GM19372 (cell line): ENCODE results near the gene NFATC2.

Experiments
- ATAC-seq: cut with Tn5 transposase; IDR thresholded peaks from one replicate; pipeline ENCODE4 v1.9.1; 2021; ENCODE audit warnings: mild to moderate bottlenecking, low read depth, moderate library complexity; ENCODE audit not compliant: unreplicated experiment

The NFATC2 gene

DNA sequence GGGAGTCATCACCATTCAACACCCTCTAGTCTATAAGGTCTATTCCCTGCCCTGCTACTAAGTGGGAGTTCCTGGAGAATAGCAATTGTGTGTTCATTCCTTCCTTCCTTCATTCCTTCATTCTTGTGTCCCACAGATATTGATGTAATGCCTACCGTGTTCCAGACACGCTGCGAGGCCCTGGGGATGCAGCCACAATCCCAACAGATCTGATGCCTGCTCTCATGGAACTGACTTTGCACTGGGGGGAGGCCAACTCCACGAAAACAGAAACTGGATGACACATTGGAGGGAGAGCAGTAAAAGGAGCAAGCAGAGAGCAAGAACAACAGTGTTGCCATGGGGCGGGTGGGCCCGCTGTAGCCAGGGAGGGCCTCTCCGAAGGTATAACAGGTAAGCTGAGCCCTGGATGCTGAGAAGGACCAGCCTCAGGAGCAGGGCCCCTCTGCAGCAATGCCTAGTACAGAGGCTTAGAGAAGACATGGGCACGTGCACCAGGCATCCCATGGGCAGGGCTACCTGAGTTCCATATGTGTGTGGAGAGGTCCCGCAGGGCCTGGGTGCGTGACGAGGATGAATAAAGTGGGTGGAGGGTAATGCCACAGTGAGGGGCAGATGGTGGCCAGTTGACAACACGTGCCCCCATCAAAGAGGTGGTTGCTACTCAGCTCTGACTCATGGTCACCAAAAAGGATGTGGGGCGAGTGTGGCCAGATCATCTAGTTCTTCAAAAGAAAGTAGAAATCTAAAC lies 173.9 kb downstream of the NFATC2 start:
- no peak for ATAC-seq

DNA sequence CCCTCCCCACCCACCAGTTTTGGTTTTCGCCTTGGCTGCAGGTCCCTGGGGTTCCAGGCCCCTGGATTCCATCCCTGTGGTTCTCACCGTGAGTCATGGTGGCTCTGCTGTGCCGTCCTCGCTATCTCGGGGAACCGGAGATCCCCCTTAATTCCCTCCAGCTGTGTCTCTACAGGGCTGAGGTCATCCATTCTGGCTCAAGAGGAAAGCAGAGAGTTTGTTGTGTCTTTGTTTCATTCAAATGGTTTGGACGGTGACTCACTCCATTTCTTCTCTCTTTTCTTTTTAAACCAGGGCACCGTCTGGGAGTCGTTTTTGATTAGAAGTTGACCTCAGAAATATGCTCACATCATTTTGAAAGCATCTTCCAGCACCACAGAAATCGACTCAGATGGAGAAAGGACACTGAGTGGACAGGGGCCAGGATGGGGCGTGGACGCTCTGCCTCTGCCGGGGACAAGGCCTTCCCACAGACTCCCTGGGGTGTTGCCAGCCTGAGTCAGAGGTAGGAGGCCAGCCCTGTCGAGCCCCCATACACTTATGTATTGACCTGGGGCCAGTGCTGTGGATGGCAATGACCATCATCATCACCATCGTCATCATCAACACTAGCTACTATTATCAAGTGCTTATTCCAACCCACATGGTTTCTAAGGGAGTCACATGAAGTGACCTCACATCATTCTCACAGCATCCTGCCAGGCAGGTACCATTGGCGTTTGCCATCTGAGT lies 176.2 kb downstream of the NFATC2 start:
- no peak for ATAC-seq

DNA sequence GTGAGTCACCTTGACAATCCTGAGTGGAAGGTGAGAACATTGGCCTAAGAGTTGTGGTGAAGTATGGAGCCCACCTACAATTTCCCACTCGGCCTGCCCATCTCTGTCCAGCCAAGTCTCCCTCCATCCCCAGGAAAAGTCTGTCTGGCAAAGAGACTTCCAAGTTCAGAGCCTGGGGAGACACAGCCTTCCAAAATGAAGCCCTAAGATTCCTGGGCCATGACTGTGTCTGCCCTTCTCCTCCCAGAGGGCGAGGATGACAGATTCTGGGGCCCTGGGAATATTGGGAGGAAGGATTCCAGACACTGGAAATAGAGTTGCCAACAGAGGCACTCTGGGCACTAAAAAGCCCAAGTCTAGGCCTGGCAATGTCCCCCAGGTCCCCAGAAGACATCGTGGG lies 176.8 kb downstream of the NFATC2 start:
- ATAC-seq = no peak

DNA sequence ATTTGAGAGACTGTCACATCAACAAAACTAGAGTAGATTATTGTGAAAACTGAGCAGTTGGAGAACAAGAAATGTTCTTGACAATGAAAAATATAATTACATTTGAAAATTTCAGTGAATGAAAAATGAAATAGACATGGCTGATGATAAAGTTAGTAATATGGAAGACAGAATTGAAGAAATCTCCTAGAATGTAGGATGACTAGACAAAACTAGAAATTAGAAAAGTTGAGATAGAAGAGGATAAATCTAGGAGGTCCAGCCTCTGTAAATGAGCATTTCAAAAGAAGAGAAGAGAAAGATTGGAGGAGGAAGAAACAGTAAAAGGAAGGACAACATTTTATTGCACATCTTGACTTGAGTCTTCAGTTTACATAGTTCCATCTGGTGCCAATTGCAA lies 178.7 kb downstream of the NFATC2 start:
- no peak for ATAC-seq

DNA sequence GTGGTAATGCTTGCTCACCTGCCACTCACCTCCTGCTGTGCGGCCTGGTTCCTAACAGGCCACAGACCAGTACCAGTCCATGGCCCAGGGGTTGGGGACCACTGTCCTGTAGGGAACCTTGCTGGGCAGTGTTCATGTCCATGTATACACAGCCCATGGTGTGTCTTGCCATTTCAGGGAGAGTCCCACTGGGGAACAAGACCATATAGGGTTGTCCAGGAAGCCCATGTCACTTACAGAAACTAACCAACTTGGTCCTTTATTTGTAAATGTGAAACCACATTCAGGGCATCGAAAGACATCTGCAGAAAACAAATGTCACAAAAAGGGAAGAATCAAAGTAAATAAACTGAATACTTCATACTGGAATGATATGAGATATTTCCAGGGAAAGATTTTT lies 179.1 kb downstream of the NFATC2 start:
- no peak for ATAC-seq

DNA sequence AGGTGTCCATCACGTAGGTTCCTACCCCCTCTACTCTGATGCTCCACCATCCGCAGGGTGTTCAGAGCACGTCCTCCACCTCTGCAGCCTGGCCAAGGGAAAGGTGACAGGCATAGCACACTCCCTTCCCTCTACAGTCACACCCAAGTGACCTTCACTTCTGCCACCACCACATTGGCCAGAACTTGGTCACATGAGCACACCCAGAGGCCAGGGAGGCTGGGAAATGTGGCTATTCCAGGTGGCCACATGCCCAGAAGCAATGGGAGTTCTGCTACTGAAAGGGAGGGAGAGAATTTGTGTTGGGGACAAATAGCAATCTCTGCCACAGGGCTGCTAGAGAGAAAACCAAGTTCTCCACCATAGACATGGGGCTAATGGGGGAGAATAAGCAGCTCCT lies 180.3 kb downstream of the NFATC2 start:
- ATAC-seq = no peak

DNA sequence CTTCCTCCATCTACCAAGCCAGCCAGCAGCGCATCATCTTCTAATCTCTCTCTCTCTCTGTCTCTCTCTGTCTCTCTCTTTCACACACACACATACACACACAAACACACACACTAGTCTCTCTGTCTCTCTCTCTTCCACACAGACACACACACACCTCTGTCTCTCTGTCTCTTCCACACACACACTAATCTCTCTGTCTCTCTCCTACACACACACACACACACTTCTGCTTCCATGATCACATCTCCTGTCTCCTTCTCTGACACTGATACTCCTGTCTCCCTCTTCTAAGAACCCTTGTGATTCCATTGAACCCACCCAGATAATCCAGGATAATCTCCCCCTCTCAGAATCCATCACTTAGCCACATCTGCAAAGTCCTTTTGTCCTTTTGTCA lies 181.3 kb downstream of the NFATC2 start:
- no peak for ATAC-seq

DNA sequence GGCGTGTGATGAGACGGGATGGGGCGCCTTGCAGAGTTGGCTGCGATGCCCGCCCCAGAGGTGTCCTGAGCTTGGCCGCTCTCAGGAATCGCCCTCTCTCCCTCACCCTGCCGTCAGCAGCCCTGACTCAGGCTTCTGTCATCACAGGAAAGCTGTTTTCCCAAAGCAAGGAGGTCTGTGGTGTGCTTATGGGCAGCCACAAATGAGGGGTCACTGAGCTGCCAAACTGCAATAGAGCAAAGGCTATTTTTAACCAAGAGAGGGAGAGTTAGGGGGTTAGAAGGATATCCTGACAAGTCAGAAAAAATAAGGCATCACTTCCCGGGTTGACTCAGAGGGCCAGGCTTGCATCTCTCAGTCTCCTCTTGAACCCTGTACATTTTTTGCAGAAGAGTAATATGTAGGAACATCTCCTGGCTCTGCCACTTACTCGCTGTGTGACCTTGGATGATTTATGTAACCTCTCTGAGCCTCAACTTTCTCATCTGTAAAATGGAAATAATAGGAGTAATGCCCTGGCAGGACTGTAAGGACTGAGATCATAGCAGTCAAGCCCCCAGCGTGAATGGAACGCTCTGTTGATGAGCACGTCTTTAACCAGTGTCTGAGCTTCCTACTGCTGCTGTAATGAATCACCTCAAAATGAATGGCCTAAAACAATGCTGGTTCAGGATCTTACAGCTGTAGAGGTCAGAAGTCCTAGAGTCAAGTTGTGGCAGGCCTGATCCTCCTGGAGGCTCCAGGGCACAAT lies 181.9 kb downstream of the NFATC2 start:
- no peak for ATAC-seq

DNA sequence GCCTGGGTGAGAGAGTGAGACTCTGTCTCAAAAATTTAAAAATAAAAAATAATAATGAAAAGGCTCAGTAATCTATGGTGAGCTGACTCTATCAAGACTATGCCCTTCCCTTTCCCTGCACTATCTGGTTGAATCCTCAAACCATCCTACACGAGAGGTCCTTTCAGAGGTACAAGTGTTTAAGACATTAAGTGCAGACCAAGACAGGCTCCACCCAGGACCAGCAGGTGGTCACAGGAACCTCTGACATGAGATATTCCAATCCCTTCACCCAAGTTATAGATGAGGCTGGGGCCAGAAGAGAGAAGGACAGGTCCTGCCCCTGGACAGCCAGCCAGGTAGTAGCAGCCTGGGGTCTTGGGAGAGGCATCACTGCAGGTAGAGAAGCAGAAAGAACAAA lies 182.6 kb downstream of the NFATC2 start:
- ATAC-seq = no peak

DNA sequence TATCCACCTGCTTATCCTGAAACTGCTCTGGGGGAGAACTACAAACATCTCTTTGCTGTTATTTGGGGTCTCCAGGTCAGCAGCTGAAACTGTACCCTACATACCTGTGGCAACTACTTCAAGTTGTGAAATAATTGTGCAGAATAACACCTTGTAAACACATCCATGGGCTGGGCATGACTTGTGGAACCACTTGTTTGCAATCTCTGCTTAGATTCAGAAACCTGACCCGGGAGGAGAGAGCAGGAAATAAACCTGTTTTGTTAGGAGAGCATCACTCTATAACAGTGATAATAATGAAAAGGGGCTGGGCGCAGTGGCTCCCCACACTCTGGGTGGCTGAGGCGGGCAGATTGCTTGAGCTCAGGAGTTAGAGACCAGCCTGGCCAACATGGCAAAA lies 183.1 kb downstream of the NFATC2 start:
- no peak for ATAC-seq

DNA sequence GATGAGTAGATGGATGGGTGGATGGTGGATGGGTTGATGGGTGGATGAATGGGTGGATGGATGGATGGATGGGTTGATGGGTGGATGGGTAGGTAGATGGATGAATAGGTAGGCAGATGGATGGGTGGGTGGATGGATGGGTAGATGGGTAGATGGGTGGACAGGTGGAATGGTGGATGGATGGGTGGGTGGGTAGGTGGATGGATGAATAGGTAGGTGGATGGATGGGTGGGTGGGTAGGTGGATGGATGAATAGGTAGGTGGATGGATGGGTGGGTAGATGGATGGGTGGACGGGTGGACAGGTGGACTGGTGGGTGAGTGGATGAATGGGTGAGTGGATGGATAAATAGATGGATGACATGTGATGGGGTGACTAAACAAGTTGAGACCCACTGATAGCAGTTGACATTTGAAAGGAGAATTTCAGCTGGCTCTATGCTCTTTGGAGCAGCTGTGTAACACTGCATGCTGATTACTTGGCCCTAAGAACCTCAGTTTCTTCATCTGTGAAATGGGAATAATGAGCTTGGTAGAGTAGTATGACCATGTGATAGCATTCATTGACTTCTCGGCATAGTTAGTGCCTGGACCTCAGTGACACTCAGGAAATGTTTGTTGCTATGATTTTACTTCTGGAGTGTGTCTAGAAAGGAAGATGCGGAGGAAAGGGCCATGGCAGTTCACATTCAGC lies 184.3 kb downstream of the NFATC2 start:
- ATAC-seq = no peak

DNA sequence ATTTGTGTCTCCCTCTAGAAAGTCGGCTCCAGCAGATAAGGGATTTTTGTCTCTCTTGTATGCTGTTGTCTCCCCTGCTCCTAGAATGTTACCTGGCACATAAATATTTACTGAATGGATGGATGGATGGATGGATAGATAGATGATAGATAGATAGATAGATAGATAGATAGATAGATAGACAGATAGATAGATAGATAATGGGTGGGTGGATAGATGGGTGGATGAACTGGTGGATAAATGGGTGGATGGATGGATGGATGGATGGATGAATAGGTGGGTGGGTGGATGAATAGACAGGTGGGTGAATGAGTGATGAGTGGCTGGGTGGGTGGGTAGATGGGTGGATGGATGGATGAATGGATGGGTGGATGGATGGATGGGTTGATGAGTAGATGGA lies 185.0 kb downstream of the NFATC2 start:
- ATAC-seq = no peak

DNA sequence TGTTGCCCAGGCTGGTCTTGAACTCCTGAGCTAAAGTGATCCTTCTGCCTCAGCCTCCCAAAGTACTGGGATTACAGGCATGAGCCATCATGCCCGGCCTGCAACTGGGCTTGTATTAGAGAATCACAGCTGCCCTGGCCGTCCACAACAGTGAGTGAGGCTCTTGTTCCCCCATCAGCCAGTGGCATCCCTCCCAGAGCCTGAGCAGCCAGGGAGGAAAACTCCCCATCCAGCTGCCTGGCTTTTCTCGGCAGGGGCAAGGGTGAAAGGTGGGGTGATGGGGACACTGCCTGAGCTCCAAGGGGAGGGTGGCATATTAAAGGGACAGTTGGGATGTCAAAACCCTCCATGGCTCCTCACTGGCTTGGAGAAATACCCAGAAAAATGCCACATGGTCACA lies 185.6 kb downstream of the NFATC2 start:
- no peak for ATAC-seq

DNA sequence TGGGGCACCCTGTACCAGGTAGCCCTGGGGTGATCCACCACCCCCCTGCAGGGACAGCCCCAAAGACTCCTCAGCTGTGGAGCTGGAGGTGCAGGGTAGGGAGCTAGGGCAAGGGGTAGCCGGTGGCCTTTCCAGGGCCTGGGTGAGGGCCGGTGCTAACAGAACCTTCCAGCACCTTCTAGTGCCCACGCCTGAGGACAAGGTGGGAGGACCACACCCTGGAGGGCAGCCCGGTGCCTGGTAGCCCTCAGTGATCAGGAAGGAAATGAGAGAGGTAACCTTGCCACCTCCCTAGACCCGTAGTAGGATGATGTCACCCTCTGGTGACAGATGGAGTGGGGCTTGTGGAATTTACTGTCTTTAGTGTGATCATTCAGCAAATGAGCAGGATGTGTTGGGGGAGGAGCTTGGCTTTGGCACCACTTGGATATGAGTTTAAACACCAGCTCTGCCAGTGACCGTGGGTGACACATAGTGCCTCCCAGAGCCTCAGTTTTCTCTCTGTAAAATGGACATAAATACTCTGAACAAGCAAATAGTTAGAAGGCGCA lies 187.7 kb downstream of the NFATC2 start:
- ATAC-seq = no peak

DNA sequence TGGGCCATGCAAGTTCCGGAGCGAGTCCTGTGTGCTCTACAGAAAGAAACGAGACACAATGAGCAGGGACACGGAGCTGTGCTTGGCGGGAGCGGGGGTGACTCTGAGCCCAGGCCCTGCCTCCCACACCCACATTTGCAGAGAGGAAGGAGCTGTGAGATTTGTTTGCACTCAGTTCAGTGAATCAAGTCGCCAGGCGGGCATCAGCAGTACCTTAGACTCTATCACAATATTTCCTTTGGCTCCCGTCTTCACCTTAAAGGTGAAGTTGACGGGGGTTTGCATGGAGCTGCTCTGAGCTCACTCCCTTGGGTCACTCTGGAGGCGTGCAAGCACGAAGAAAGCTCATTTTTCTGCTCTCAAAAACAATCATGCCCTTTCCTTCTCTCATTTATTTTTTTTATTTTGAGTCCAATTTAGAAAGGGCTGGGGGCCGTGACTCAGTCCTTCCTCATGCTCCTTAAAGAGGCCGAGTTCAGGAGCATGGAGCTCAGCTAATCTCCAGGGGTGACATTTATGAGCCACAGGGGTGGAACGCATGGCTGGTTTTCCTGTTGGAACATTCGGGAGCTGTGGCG lies 188.2 kb downstream of the NFATC2 start:
- ATAC-seq = no peak

DNA sequence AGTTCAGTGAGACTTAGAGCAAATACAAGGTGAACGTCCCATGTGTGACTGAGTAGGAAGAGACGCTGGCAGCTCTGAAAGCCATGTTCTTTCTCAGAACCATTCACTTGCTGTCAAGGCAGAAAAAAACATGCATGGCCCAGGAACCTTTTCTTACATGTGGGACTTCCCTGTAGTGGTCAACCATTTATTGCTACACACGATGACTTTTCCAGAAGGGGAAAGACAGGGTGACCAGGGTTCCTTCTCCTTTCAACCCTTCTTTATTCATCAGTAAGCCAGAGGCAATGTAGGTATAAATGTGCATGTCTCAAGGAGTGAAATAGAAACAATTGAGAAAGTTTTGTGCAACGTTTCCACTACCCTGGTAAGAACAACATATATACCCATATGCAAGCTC lies 189.0 kb downstream of the NFATC2 start:
- ATAC-seq = no peak

DNA sequence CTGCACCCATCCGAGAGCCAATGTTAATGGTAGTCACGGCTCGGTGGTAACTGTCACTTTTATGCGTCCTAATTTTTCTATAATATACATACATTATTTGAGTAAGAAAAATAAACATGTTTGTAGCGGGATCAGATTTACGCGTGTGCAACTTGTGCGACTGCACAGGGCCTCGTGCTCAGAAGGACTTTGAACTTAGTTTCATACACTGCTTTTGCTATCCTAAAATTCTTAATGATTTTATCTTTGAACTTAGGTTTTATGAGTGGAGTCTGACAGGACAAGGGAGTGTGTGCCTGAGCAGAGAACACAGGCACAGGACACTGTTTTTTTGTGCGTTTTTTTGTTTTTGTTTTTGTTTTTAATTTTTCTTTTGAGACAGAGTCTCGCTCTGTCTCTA lies 189.7 kb downstream of the NFATC2 start:
- no peak for ATAC-seq

DNA sequence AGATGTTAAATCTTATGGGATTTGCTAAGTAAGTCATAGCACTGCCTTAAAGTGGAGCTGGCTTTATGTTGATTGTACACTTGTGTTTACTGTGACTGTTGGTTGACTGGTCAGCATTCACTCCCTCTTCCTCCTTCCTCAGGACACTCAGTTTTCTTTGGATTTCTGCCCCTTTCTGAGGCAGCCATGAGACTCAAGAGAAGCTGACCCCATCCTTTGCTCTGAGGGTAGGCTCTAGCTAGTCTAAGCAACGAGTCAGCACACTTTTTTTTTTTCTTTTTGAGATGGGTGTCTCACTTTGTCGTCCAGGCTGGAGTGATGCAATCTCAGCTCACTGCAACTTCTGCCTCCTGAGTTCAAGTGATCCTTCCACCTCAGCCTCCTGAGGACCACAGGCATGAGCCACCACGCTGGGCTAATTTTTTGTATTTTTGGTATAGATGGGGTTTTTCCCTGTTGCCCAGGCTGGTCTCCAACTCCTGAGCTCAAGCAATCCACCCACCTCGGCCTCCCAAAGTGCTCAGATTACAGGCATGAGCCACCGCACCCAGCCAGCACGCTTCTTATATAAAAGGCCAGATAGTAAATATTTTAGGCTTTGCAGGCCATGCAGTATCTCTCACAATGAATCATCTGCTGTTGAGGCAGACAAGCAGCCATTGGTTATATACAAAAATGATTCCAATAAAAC lies 191.4 kb downstream of the NFATC2 start:
- no peak for ATAC-seq

DNA sequence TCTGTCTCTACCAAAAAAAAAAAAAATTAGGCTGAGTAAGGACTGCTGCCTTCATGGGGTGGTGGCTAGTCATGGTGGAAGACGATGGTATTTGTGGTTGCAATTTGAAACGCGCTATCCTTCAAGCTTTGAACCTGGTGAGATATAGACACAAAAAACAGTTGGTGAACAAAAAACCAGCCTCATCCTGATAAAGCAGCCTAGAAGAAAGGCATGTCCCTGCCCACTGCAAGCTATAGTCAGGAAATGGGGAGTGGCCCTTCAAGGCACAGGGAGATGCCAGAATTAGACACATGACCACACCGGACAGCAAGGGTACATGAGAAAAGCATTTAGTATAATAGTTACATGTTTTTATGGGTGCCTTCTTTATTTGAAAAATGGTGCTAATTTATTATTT lies 193.6 kb downstream of the NFATC2 start:
- no peak for ATAC-seq

DNA sequence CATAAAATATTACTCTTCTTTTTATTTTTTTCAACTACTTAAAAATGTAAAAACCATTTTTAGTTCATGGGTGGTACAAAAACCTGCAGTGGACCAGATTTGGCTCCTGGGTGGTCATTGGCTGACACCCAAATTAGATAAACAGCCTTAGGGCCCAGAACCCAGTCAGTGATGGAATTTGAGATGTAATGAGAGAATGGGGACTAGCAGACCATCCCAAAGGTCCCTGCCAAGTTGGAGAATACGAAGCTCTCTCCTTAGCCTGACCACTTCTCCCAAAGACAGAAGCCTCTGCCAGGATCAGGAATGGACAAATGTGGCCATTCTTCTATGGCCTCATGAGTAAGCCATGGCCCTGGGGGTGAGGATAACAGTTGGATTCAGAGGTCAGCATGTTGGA lies 194.7 kb downstream of the NFATC2 start:
- ATAC-seq = no peak
